Vagina (tissue), 2 donors: Measurements from ENCODE around the gene KCTD10.

ENCODE experiments used
- CTCF ChIP-seq, 3 experiments: fragments of 450-650 bp in 2 of 3; fragments of 200-600 bp in 1 of 3; sonication (generic) in 1 of 3; IDR thresholded peaks; one replicate each; pipeline ENCODE4 v1.5.1; 2017 to 2019; ENCODE audit warnings: antibody characterized with exemption in 3 of 3, mild to moderate bottlenecking in 2 of 3, moderate library complexity in 2 of 3
- POLR2AphosphoS5 ChIP-seq, 2 donors: sonication (generic); formaldehyde crosslinking; IDR thresholded peaks; one replicate each; pipeline ENCODE4 v1.9.0; 2017; ENCODE audit warnings: antibody characterized with exemption in 2 of 2, mild to moderate bottlenecking in 2 of 2, low read depth in 1 of 2; ENCODE audit not compliant: insufficient read depth in 1 of 2

GRCh38 chr12:109473006-109473405 is 4.1 kb downstream of the KCTD10 start:
- no peak for TF ChIP-seq CTCF (IDR thresholded peaks at IDR 0.05)
- TF ChIP-seq POLR2AphosphoS5 (IDR thresholded peaks at IDR 0.05; ENCODE audit: insufficient read depth in 1 of 2, low read depth in 1 of 2), result no peak
